Activated T-cell treated with anti-CD3 and anti-CD28 coated beads, Interleukin-2, amount 50 U/mL, for 24 hours (primary cell): ENCODE results near the gene METTL16.
"Not testable (repeated sequence)": the region's sequence is repeated elsewhere in the genome, so short reads cannot be mapped to it uniquely, and the experiment has no call there.

ENCODE experiments used
- DNase-seq: peaks from one replicate; pipeline ENCODE4 v3.0.0-alpha.2; 2020
- H3K27ac Mint-ChIP-seq: 2 replicates; pipeline ENCODE4 v1.8.0; 2020; ENCODE audit warnings: mild to moderate bottlenecking, mixed read lengths
- H3K27me3 Mint-ChIP-seq: 2 replicates; pipeline ENCODE4 v1.8.0; 2020; ENCODE audit warnings: mixed read lengths
- H3K36me3 Mint-ChIP-seq: 2 replicates; pipeline ENCODE4 v1.8.0; 2020; ENCODE audit warnings: low read depth, mixed read lengths
- H3K4me1 Mint-ChIP-seq: 2 replicates; pipeline ENCODE4 v1.8.0; 2020; ENCODE audit warnings: low read depth, mixed read lengths
- H3K4me3 Mint-ChIP-seq: 2 replicates; pipeline ENCODE4 v1.8.0; 2020; ENCODE audit warnings: mild to moderate bottlenecking, moderate library complexity, mixed read lengths
- H3K9me3 Mint-ChIP-seq: 2 replicates; pipeline ENCODE4 v1.8.0; 2020; ENCODE audit warnings: mixed read lengths

METTL16 gene

DNA sequence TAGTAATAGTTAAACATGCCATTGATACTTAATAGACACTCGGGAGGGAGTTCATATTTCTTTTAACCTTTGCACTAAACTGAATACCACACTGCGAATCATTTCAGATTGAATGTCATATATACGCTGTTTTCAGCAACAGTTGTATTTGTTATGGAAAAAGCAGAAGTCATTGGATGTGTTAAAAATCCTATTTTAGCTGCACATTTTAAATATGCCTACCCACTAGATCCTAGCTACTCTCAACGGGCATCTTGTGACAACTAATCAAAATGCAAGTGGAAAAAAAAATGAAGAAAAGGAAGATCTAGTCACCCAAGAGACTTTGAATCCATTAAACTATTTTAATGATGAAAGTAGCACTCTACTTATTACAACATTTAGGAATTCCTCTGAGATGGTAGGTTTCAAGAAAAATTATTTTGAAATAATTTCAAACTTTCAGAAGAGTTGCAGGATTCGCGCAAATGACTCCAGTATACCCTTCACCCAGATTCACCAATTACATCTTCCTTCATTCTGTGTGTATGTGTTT, 59.4 kb downstream of the METTL16 start:
- Mint-ChIP-seq H3K4me1 (peaks cover 38% of the 10 kb centered on the region), H3K9me3 (no peaks in the 10 kb centered on the region), H3K27me3 (no peaks in the 10 kb centered on the region), H3K27ac (peak overlapping the region; percentile 10), H3K36me3 (peaks cover 56% of the 10 kb centered on the region), H3K4me3 (no peak overlapping the region)
- no peak for DNase-seq

DNA sequence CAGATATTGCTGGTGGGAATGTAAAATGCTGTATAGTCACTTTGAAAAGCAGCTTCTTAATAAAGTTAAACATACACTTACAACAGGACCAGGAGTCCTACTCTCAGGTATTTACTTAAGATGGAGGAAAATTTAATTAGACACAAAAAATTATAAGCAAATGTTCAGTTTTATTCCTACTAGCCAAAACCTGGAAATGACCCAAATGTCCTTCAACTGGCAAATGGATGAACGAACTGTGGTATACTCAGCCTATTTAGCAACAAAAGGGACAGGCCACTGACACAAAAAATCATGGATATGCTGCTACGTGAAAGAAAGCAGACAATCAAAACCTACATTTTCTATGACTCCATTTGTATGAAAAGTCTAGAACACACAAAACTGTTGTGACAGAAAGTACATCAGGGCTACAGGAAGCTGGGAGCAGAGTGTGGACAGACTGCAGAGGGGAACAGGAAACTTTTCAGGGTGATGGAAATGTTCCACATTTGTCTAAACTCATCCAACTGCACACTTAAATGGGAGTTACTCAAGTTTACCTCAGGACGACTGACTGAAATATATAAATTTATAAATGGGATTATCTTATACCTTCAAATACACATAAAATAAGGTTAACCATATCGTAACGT, 61.6 kb downstream of the METTL16 start:
- Mint-ChIP-seq H3K27me3 (no peaks in the 10 kb centered on the region), H3K4me1 (peaks cover 36% of the 10 kb centered on the region), H3K27ac (peak overlapping the region; percentile 77), H3K36me3 (peaks cover 56% of the 10 kb centered on the region), H3K4me3 (no peak overlapping the region), H3K9me3 (peaks cover 5% of the 10 kb centered on the region)
- DNase-seq = no peak

DNA sequence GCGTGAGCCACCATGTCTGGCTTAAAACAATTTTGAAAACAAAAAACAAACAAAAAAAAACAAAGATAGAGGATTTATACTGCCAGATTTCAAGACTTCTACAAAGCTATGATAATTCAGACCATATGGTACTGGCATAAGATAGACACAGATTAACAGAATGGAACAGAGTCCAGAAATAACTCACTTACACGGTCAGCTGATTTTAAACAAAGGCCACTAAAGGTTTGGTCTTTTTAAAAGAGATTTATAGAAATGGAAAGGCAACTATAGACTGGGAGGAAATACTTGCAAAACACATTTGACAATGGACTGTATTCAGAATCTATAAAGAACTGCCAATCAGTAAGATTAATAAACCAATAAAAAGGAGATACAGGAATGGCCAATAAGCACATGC, 62.2 kb downstream of the METTL16 start:
- Mint-ChIP-seq H3K4me1 (peaks cover 36% of the 10 kb centered on the region), H3K27ac (no peak overlapping the region), H3K9me3 (peaks cover 5% of the 10 kb centered on the region), H3K4me3 (no peak overlapping the region), H3K36me3 (peaks cover 58% of the 10 kb centered on the region), H3K27me3 (no peaks in the 10 kb centered on the region)
- DNase-seq = no peak

DNA sequence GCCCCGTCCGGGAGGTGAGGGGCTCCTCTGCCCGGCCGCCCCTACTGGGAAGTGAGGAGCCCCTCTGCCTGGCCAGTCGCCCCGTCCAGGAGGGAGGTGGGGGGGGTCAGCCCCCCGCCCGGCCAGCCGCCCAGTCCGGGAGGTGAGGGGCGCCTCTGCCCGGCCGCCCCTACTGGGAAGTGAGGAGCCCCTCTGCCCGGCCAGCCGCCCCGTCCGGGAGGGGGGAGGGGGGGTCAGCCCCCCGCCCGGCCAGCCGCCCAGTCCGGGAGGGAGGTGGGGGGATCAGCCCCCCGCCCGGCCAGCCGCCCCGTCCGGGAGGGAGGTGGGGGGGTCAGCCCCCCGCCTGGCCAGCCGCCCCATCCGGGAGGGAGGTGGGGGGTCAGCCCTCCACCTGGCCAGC, 64.2 kb downstream of the METTL16 start:
- H3K4me3 Mint-ChIP-seq, H3K27me3 Mint-ChIP-seq, DNase-seq, H3K27ac Mint-ChIP-seq, H3K9me3 Mint-ChIP-seq: not testable (repeated sequence)
- Mint-ChIP-seq H3K4me1 (peaks cover 20% of the 10 kb centered on the region), H3K36me3 (peaks cover 49% of the 10 kb centered on the region)

DNA sequence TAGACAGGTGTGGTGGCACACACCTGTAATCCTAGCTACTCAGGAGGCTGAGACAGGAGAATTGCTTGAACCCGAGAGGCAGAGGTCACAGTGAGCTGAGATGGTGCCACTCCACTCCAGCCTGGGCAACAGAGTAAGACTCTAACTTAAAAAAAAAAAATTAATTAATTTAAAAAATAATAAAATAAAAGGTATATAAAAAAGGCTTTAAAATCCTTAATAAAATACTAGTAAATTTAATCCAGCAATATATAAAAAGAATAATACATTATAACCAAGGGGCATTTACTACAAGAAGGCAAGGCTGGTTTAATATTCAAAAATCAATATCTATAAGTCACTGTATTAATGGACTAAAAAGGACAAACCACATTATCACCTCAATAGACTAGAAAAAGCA, 66.0 kb downstream of the METTL16 start:
- no peak for DNase-seq
- no peak overlapping the region for H3K4me3 Mint-ChIP-seq
- peaks cover 55% of the 10 kb centered on the region for H3K36me3 Mint-ChIP-seq
- H3K4me1 Mint-ChIP-seq = peaks cover 12% of the 10 kb centered on the region
- H3K27ac Mint-ChIP-seq = no peak overlapping the region
- peaks cover 5% of the 10 kb centered on the region for H3K9me3 Mint-ChIP-seq
- H3K27me3 Mint-ChIP-seq = no peaks in the 10 kb centered on the region

DNA sequence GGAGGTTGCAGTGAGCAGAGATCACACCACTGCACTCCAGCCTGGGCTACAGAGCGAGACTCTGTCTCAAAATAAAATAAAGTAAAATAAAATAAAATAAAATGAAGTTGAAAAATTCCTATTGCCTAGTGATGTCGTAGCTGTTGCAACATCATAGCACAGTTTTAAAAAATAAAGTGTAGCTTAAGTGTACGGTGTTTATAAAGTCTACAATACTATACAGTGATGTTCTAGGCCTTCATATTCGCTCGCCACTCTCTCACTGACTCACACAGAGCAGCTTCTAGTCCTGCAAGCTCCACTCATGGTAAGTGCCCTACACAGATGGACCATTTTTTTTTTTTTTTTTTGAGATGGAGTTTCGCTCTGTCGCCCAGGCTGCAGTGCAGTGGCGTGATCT, 67.3 kb downstream of the METTL16 start:
- H3K27ac Mint-ChIP-seq = no peak overlapping the region
- H3K4me3 Mint-ChIP-seq = no peak overlapping the region
- peaks cover 54% of the 10 kb centered on the region for H3K36me3 Mint-ChIP-seq
- H3K27me3 Mint-ChIP-seq = no peaks in the 10 kb centered on the region
- peaks cover under 1% of the 10 kb centered on the region for H3K4me1 Mint-ChIP-seq
- no peak for DNase-seq
- peaks cover 5% of the 10 kb centered on the region for H3K9me3 Mint-ChIP-seq

DNA sequence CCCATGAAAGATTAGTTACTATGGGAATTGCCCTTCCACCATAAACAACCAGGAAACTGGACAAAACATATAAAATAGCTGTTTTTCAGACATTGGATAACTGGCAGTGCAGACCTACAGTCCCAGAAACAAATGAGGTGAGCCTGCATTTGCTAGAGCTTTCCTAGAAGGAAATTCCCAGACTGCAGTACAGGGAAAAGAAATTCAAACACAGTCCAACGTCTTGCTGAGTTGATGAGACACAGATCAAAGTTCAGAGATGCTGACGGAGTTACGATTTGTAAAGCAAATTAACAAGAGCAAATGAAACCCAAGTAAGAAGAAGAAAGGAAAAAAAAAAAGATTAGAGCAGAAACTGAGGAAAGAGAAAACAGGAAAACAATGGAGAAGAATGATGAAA, 69.5 kb downstream of the METTL16 start:
- Mint-ChIP-seq H3K36me3 (peaks cover 72% of the 10 kb centered on the region), H3K4me3 (no peak overlapping the region), H3K27me3 (no peaks in the 10 kb centered on the region), H3K9me3 (peaks cover 5% of the 10 kb centered on the region), H3K27ac (no peak overlapping the region), H3K4me1 (peaks cover 7% of the 10 kb centered on the region)
- no peak for DNase-seq

DNA sequence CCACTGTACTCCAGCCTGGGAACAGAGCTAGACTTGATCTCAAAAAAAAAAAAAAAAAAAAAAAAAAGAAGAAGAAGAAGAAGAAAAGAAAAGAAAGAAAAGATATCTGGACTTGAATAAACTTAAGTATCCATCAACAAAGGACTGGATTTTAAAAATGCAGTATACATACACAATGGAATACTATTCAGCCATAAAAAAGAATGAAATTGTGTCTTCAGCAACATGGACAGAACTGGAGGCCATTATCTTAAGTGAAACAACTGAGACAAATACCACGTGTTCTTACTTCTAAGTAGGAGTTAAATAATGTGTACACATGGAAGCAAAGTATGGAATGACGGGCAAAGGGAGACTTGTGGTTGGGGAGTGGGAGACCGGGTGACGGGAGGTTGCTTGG, 70.8 kb downstream of the METTL16 start:
- no peaks in the 10 kb centered on the region for H3K27me3 Mint-ChIP-seq
- no peak for DNase-seq
- H3K27ac Mint-ChIP-seq = no peak overlapping the region
- peaks cover 2% of the 10 kb centered on the region for H3K9me3 Mint-ChIP-seq
- peaks cover 77% of the 10 kb centered on the region for H3K36me3 Mint-ChIP-seq
- H3K4me3 Mint-ChIP-seq = no peak overlapping the region
- peaks cover 7% of the 10 kb centered on the region for H3K4me1 Mint-ChIP-seq

DNA sequence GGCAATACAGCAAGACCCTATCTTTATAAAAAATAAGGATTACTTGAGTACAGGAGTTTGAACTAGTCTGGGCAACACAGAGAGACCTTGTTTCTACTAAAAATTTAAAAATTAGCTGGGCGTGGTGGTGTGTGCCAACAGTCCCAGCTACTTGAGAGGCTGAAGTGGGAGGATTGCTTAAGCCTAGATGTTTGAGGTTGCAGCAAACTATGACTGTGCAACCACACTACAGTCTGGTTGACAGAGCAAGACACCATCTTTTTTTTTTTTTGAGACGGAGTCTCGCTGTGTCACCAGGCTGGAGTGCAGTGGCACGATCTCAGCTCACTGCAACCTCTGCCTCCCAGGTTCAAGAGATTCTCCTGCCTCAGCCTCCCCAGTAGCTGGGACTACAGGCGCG, 71.7 kb downstream of the METTL16 start:
- not testable (repeated sequence) for H3K9me3 Mint-ChIP-seq, H3K4me3 Mint-ChIP-seq, H3K4me1 Mint-ChIP-seq, H3K27ac Mint-ChIP-seq, DNase-seq, H3K27me3 Mint-ChIP-seq
- peaks cover 79% of the 10 kb centered on the region for H3K36me3 Mint-ChIP-seq

DNA sequence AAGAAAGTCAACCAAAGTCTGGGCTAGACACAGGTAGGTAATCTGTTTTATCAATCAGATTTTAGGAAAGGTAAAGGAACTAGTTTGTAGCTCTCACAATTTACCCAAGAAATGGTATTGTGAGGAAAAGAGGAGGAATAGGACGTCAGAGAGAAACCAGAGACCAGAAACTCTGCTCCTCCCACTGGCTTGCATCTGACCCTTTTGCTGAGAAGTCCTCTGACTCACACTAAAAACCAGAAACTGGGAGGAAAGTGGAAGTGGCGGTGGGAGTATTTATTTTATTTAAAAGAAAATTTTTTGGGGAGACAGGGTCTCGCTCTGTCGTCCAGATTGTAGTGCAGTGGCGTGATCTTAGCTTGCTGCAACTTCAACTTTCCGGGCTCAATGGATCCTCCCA, 72.9 kb downstream of the METTL16 start:
- no peaks in the 10 kb centered on the region for H3K9me3 Mint-ChIP-seq
- H3K27ac Mint-ChIP-seq = peak overlapping the region; percentile 37
- no peaks in the 10 kb centered on the region for H3K27me3 Mint-ChIP-seq
- peaks cover 86% of the 10 kb centered on the region for H3K36me3 Mint-ChIP-seq
- no peak overlapping the region for H3K4me3 Mint-ChIP-seq
- peaks cover 7% of the 10 kb centered on the region for H3K4me1 Mint-ChIP-seq
- DNase-seq = no peak

DNA sequence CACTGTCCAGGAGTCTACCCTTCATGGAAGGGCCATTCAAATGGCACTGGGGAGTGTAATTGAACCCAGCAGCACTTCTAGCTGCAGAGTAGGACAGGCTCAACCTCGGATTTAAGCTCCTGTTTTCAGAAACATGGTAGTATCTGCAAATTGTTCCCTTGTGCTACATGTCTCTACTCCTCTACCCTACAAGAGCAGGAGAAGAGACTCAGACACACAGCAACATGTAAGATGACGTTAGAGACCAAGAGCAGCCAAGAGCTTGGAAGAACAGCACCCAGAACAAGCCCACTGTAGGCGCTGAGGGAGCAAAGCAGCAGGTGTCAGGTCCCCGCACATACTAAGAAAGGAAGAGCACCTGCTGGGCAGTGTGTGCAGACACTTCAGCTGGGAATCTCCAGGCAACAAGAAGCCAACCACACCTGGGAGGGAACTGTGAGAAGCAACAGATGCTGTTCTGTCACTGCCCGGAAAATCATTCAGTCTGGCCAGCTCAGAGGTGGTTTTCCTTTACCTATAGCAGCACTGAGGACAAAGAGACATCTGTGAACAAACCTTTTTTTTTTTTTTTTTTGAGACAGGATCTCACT, 75.3 kb downstream of the METTL16 start:
- H3K27me3 Mint-ChIP-seq = no peaks in the 10 kb centered on the region
- no peak overlapping the region for H3K4me3 Mint-ChIP-seq
- peaks cover 9% of the 10 kb centered on the region for H3K4me1 Mint-ChIP-seq
- H3K9me3 Mint-ChIP-seq = no peaks in the 10 kb centered on the region
- no peak for DNase-seq
- peak overlapping the region; percentile 50 for H3K27ac Mint-ChIP-seq
- peaks cover 90% of the 10 kb centered on the region for H3K36me3 Mint-ChIP-seq

DNA sequence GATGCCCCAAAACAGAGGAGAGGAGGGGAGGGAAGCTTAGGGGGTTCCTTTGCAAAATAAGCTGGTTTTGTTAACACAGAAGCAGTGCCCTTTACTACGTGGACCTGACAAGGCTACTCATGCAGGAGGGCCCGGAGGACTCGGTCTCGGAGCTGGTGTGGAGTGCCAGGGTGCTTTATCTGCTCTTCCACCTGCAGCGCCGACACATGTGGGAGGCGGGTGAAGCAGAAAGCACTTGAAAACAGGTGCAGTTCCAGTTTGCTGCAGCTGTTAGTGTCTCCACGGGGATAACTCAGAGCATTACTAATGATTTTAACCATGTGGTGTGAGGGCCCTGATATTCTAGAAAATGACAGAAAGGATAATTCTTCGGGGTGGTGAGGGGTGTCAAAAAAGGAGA, 75.8 kb downstream of the METTL16 start:
- H3K27ac Mint-ChIP-seq = peak overlapping the region; percentile 50
- DNase-seq = no peak
- H3K4me3 Mint-ChIP-seq = no peak overlapping the region
- peaks cover 9% of the 10 kb centered on the region for H3K4me1 Mint-ChIP-seq
- H3K36me3 Mint-ChIP-seq = peaks cover 87% of the 10 kb centered on the region
- no peaks in the 10 kb centered on the region for H3K9me3 Mint-ChIP-seq
- H3K27me3 Mint-ChIP-seq = no peaks in the 10 kb centered on the region

DNA sequence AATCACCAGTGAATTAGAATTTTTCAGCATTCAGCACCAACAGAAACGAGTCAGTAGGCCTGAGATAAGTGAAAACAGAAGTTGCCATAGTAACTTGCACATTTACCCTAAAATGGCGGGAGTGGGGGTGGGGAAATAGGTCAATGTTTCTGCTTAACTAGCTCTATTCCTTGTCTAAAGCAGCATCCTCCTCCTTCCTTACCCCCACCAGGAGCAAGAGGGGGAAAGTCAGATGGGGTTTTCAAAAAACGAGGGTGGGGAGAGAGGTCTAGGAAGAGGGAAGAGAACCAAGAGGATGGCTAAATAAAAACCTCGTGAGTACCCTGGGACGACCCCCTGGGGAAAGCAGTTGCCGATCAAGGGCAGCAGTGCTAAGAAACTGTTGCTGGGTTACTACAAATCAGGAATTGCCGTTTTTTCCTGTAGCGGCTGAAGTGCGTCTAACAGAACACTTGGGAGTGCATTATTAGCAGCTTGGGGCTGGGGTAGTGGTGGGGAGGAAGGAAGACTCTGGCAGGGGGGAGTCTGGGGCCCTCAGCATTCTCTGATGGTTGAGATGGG, 76.4 kb downstream of the METTL16 start:
- H3K27ac Mint-ChIP-seq = peak overlapping the region; percentile 28
- H3K27me3 Mint-ChIP-seq = no peaks in the 10 kb centered on the region
- no peaks in the 10 kb centered on the region for H3K9me3 Mint-ChIP-seq
- peaks cover 81% of the 10 kb centered on the region for H3K36me3 Mint-ChIP-seq
- DNase-seq = no peak
- peaks cover 9% of the 10 kb centered on the region for H3K4me1 Mint-ChIP-seq
- no peak overlapping the region for H3K4me3 Mint-ChIP-seq

DNA sequence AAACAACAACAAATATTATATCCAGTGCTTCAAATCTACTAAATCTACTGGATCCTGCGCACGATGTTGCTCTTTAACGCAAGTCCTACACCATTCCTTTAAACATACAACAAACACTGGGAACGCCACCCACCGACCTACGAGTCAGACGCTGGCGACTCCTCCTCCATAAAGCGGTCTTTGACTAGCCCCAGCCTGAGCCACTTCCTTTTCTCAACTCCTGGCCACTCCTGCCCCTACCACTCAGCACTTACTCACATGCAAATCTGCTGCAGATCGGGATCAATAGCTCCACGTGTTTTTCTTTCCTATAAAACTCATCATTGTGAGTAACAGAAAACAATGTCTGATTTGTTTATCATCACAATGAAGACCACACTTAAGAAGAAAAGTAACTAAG, 78.0 kb downstream of the METTL16 start:
- no peak overlapping the region for H3K4me3 Mint-ChIP-seq
- no peaks in the 10 kb centered on the region for H3K9me3 Mint-ChIP-seq
- DNase-seq = no peak
- peaks cover 2% of the 10 kb centered on the region for H3K4me1 Mint-ChIP-seq
- peaks cover 71% of the 10 kb centered on the region for H3K36me3 Mint-ChIP-seq
- H3K27ac Mint-ChIP-seq = peak overlapping the region; percentile 42
- no peaks in the 10 kb centered on the region for H3K27me3 Mint-ChIP-seq

DNA sequence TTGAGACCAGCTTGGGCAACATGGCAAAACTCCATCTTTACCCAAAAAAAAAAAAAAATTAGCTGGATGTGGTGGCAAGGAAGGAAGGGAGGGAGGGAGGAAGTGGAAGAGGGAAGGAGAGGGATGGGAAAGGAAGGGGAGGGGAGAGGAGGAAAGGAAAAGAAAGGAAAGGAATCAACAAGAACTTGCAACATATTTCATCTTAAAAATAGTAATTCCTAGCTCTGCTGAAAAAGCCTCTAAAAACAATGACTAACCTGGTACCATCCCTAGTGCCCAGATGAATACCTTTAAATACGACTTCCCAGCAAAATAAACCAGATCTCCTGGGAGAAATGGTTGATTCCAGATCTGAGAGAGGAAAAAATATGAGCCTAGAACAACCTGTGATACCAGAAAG, 83.8 kb downstream of the METTL16 start:
- Mint-ChIP-seq H3K27me3 (no peaks in the 10 kb centered on the region), H3K4me1 (no peaks in the 10 kb centered on the region), H3K27ac (peak overlapping the region; percentile 38), H3K4me3 (no peak overlapping the region), H3K36me3 (peaks cover 47% of the 10 kb centered on the region), H3K9me3 (no peaks in the 10 kb centered on the region)
- no peak for DNase-seq
